Trophoblast cell (in vitro differentiated cells and primary cell): ENCODE measurements around the gene UBASH3B.

Experiments
- DNase-seq, 2 donors: peaks; one replicate each; pipeline ENCODE4 v3.0.0-alpha.2; 2016
- H2AFZ ChIP-seq: 2 replicates; pipeline ENCODE4 v1.6.1; 2013; ENCODE audit warnings: low read length, moderate library complexity, mild to moderate bottlenecking; ENCODE audit not compliant: insufficient read depth, poor library complexity
- H2AK5ac ChIP-seq: 2 replicates; pipeline ENCODE4 v1.6.1; 2013; ENCODE audit warnings: mild to moderate bottlenecking, low read length
- H2BK120ac ChIP-seq: 2 replicates; pipeline ENCODE4 v1.6.1; 2013; ENCODE audit warnings: low read length, mild to moderate bottlenecking, moderate library complexity; ENCODE audit not compliant: insufficient read depth, poor library complexity
- H2BK12ac ChIP-seq: 2 replicates; pipeline ENCODE4 v1.6.1; 2013; ENCODE audit warnings: mild to moderate bottlenecking, low read length, moderate library complexity
- H2BK5ac ChIP-seq: 2 replicates; pipeline ENCODE4 v1.6.1; 2013; ENCODE audit warnings: low read length, low read depth, moderate library complexity, mild to moderate bottlenecking; ENCODE audit not compliant: poor library complexity
- H3K14ac ChIP-seq: 2 replicates; pipeline ENCODE4 v1.6.1; 2013; ENCODE audit warnings: mild to moderate bottlenecking, low read length
- H3K18ac ChIP-seq: 2 replicates; pipeline ENCODE4 v1.6.1; 2013; ENCODE audit warnings: mild to moderate bottlenecking, low read length
- H3K23ac ChIP-seq: 2 replicates; pipeline ENCODE4 v1.6.1; 2013; ENCODE audit warnings: low read length
- H3K27ac ChIP-seq: 2 replicates; pipeline ENCODE4 v1.5.1; 2013; ENCODE audit warnings: low read depth, mild to moderate bottlenecking, inconsistent platforms, low read length, moderate library complexity
- H3K27me3 ChIP-seq: 2 replicates; pipeline ENCODE4 v1.6.1; 2013; ENCODE audit warnings: inconsistent platforms, mild to moderate bottlenecking, low read length, moderate library complexity; ENCODE audit not compliant: insufficient read depth
- H3K36me3 ChIP-seq, 2 experiments: 1 replicate in 1 of 2; 2 replicates in 1 of 2; pipeline ENCODE4 v1.6.1; 2013; ENCODE audit warnings: low read length in 2 of 2, mild to moderate bottlenecking in 2 of 2, moderate library complexity in 1 of 2; ENCODE audit not compliant: insufficient read depth in 2 of 2, control insufficient read depth in 1 of 2
- H3K4ac ChIP-seq: 2 replicates; pipeline ENCODE4 v1.6.1; 2013; ENCODE audit warnings: low read depth, mild to moderate bottlenecking, low read length, moderate library complexity
- H3K4me1 ChIP-seq, 2 experiments: 1 replicate in 1 of 2; 2 replicates in 1 of 2; pipeline ENCODE4 v1.6.1; 2013; ENCODE audit warnings: low read length in 2 of 2, mild to moderate bottlenecking in 2 of 2, moderate library complexity in 1 of 2; ENCODE audit not compliant: insufficient read depth in 2 of 2, control insufficient read depth in 1 of 2
- H3K4me2 ChIP-seq: 2 replicates; pipeline ENCODE4 v1.6.1; 2013; ENCODE audit warnings: inconsistent platforms, mild to moderate bottlenecking, low read length, moderate library complexity
- H3K4me3 ChIP-seq: 2 replicates; pipeline ENCODE4 v1.5.1; 2013; ENCODE audit warnings: mild to moderate bottlenecking, low read depth, low read length, inconsistent platforms
- H3K79me1 ChIP-seq: one replicate; pipeline ENCODE4 v1.6.1; 2013; ENCODE audit warnings: low read length
- H3K79me2 ChIP-seq: 2 replicates; pipeline ENCODE4 v1.6.1; 2013; ENCODE audit warnings: low read length, mild to moderate bottlenecking; ENCODE audit not compliant: control insufficient read depth, insufficient read depth, poor library complexity
- H3K9ac ChIP-seq: 2 replicates; pipeline ENCODE4 v1.6.1; 2013; ENCODE audit warnings: mild to moderate bottlenecking, low read length
- H3K9me3 ChIP-seq: 2 replicates; pipeline ENCODE4 v1.6.1; 2013; ENCODE audit warnings: low read depth, mild to moderate bottlenecking, control low read depth, inconsistent platforms, low read length; ENCODE audit not compliant: insufficient read depth
- H4K12ac ChIP-seq: 2 replicates; pipeline ENCODE4 v1.6.1; 2013; ENCODE audit warnings: low read depth, mild to moderate bottlenecking, low read length, moderate library complexity
- H4K8ac ChIP-seq: 2 replicates; pipeline ENCODE4 v1.6.1; 2013; ENCODE audit warnings: low read depth, mild to moderate bottlenecking, low read length, moderate library complexity
- H4K91ac ChIP-seq: one replicate; pipeline ENCODE4 v1.6.1; 2013; ENCODE audit warnings: low read depth, mild to moderate bottlenecking, low read length, moderate library complexity
- WGBS: extraction: QIAGEN DNeasy Blood & Tissue Kit; methylation state at CpG from one replicate; pipeline ENCODE4 v1.1.7; 2013; ENCODE audit warnings: missing lambda C conversion rate; ENCODE audit not compliant: insufficient read length, insufficient coverage; ENCODE audit errors: extremely low coverage; 5-methylcytosine and 5-hydroxymethylcytosine counted together

Gene UBASH3B

DNA sequence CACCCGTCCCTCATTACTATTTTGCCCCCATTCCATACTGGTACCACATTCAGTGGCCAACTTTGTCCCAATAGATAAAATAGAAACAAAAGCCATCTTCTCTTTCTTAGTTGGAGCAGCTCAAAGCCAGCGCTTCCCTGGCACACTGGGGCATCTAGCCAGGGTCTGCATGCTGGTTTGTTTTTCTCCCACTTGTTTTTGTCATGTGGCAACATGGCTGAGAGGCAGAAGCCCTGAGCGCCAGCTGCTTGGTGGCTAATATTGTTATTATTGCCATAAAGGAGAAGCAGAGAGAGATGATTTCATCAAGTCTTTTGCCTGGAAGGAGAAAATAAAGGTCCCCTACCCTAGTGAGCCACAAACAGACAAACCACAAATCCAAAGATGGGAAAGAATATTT is 134.4 kb downstream of the UBASH3B start:
- Histone ChIP-seq H2BK120ac (no peak overlapping the region), H3K9ac (no peak overlapping the region), H4K8ac (no peak overlapping the region), H3K79me2 (no peaks in the 10 kb centered on the region), H3K23ac (no peak overlapping the region), H3K4ac (no peak overlapping the region), H2BK12ac (no peak overlapping the region), H2AK5ac (no peak overlapping the region), H3K27ac (no peak overlapping the region), H4K12ac (no peak overlapping the region), H4K91ac (no peak overlapping the region), H3K79me1 (peaks cover 2% of the 10 kb centered on the region), H3K27me3 (no peaks in the 10 kb centered on the region), H2BK5ac (no peak overlapping the region), H3K9me3 (no peaks in the 10 kb centered on the region), H3K18ac (no peak overlapping the region), H2AFZ (no peak overlapping the region), H3K14ac (no peak overlapping the region), H3K36me3 (peaks cover 16 to 36% of the 10 kb centered on the region in 2 experiments), H3K4me1 (peaks cover 7 to 8% of the 10 kb centered on the region in 2 experiments), H3K4me3 (no peak overlapping the region), H3K4me2 (no peak overlapping the region)
- no peak for DNase-seq
- no CpG with 5 or more reads among the region's 3 CpGs for WGBS

DNA sequence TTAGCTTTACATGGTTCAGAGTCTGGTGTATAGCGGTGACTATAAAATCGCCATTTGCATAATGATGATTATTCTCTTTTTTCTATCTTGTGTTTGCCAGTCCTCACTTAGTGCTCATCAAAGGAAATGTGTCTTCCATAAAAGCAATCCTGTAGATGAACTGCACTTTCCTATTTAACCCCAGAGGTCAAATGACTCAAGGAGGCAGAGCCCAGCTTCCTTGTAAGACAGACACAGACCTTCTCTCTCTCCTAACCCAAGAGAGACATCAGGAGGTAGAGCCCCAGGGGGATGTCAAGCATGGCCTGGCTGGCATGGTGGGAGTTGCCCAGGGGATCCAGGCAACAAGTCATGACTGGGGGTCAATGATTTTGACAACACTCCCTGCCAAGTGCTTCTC is 135.9 kb downstream of the UBASH3B start:
- DNase-seq: no peak
- WGBS: no CpG with 5 or more reads among the region's 2 CpGs
- no peak overlapping the region for H2BK12ac ChIP-seq
- H2AFZ ChIP-seq: no peak overlapping the region
- no peak overlapping the region for H3K4me2 ChIP-seq
- H3K14ac ChIP-seq: no peak overlapping the region
- no peak overlapping the region for H3K4me3 ChIP-seq
- no peak overlapping the region for H2BK5ac ChIP-seq
- H3K27me3 ChIP-seq: no peaks in the 10 kb centered on the region
- H3K36me3 ChIP-seq: peaks cover 22 to 42% of the 10 kb centered on the region in 2 experiments
- no peak overlapping the region for H4K91ac ChIP-seq
- no peak overlapping the region for H3K18ac ChIP-seq
- no peak overlapping the region for H2AK5ac ChIP-seq
- H3K79me2 ChIP-seq: no peaks in the 10 kb centered on the region
- H3K79me1 ChIP-seq: no peaks in the 10 kb centered on the region
- no peak overlapping the region for H3K9ac ChIP-seq
- no peak overlapping the region for H3K4ac ChIP-seq
- no peak overlapping the region for H4K12ac ChIP-seq
- H3K23ac ChIP-seq: no peak overlapping the region
- H4K8ac ChIP-seq: no peak overlapping the region
- no peaks in the 10 kb centered on the region for H3K9me3 ChIP-seq
- peak overlapping the region; percentile 3 for H3K27ac ChIP-seq
- H3K4me1 ChIP-seq: peaks cover 3 to 8% of the 10 kb centered on the region in 2 experiments
- no peak overlapping the region for H2BK120ac ChIP-seq

DNA sequence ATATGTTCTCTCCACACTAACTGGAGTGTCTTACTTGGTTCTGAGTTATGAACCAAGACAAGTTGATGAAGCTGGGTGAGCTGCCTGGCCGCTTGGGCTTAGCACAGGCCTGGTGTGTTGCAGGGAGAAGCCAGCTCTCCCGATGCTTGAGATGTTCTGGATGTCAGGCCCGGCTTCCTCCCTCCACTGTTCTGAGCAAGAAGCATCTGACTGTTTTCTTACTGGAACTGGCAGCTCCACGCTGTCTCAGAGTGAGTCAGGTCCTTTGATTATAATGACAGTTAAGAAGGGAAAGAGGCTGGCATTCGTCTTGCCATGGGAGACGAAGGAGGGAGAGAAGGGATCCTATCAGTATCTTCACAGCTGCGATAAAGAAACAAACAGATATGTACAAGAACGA is 136.3 kb downstream of the UBASH3B start:
- Histone ChIP-seq H3K9ac (no peak overlapping the region), H2BK5ac (no peak overlapping the region), H3K4ac (no peak overlapping the region), H4K8ac (no peak overlapping the region), H3K9me3 (no peaks in the 10 kb centered on the region), H3K4me3 (no peak overlapping the region), H3K23ac (no peak overlapping the region), H2BK12ac (no peak overlapping the region), H3K36me3 (peaks cover 23 to 47% of the 10 kb centered on the region in 2 experiments), H3K4me2 (no peak overlapping the region), H3K79me2 (no peaks in the 10 kb centered on the region), H3K4me1 (peaks cover 3 to 8% of the 10 kb centered on the region in 2 experiments), H3K27ac (peak overlapping the region; percentile 3), H3K18ac (no peak overlapping the region), H3K14ac (no peak overlapping the region), H2AK5ac (no peak overlapping the region), H2BK120ac (no peak overlapping the region), H3K27me3 (no peaks in the 10 kb centered on the region), H4K91ac (no peak overlapping the region), H4K12ac (no peak overlapping the region), H2AFZ (no peak overlapping the region), H3K79me1 (no peaks in the 10 kb centered on the region)
- WGBS: no CpG with 5 or more reads among the region's 8 CpGs
- DNase-seq: peak; percentile 33 to 50

DNA sequence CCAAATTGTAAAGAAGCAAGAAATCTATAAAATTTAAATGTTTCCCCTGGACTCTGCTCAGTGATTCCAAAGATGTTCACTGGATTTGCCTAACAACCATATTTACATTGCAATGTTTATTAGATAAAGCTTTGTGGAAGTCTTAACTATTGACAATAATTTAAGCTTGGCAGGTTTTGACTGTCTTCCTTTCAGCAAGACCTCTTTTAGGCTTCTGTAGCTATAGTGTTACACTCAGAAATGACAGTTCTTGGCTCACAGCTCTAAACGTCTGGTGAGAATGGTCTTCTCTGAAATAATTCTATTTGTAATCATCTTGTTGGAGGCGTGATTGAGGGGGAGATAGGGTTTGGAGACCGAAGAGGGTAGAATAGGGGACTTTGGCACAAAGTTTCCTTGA is 138.0 kb downstream of the UBASH3B start:
- WGBS: 100% methylated on average over 2 of the region's 3 CpGs
- Histone ChIP-seq H3K36me3 (peaks cover 30 to 54% of the 10 kb centered on the region in 2 experiments), H3K27me3 (no peaks in the 10 kb centered on the region), H3K9ac (no peak overlapping the region), H3K4ac (no peak overlapping the region), H4K91ac (no peak overlapping the region), H3K14ac (no peak overlapping the region), H2BK120ac (no peak overlapping the region), H3K23ac (no peak overlapping the region), H2BK12ac (no peak overlapping the region), H3K4me1 (peaks cover 3 to 6% of the 10 kb centered on the region in 2 experiments), H3K9me3 (no peaks in the 10 kb centered on the region), H3K4me3 (no peak overlapping the region), H3K79me1 (no peaks in the 10 kb centered on the region), H2AFZ (no peak overlapping the region), H3K18ac (no peak overlapping the region), H2BK5ac (no peak overlapping the region), H3K27ac (no peak overlapping the region), H4K8ac (no peak overlapping the region), H2AK5ac (no peak overlapping the region), H3K4me2 (no peak overlapping the region), H4K12ac (no peak overlapping the region), H3K79me2 (no peaks in the 10 kb centered on the region)
- DNase-seq: no peak
